K562 (cell line): Measurements from ENCODE around the gene ISM1. TPM values are rescaled to one million over a fixed set of nuclear protein-coding genes. Genes with fewer than 3 reads are reported as not detected.

Experiments
- ATAC-seq: fragments of 200-7000 bp; cut with Tn5 transposase; 3 replicates; pipeline ENCODE4 v1.9.1; 2020; ENCODE audit warnings: moderate library complexity
- BruUV-seq: library from RNA; stranded (reverse); fragments of 400-500 nt; replicated peaks from 2 replicates; lab custom pipeline; 2021; lab: Mats Ljungman, UMichigan
- CTCF ChIA-PET: fragments of 300-600 bp; formaldehyde crosslinking; extraction: SDS; loops from one replicate; lab custom pipeline; 2021; ENCODE audit warnings: low intra/inter-chr PET ratio; lab: Yijun Ruan, JAX
- POLR2A ChIA-PET: fragments of 300-600, 350-650 bp; sonication (Branson Sonifier 250); formaldehyde crosslinking; extraction: SDS; loops from one replicate; lab custom pipeline; 2021; ENCODE audit warnings: antibody characterized with exemption, inconsistent platforms; lab: Yijun Ruan, JAX
- DNase-seq, 4 experiments: peaks; one replicate each; pipeline versions ENCODE4 v3.0.0 to v3.0.0-alpha.2; 2011 to 2018; ENCODE audit warnings: low spot score in 3 of 4, mixed read lengths in 3 of 4; ENCODE audit errors: extremely low read depth in 1 of 4
- FAIRE-seq: peaks from 2 replicates; lab custom pipeline; 2011; peaks lifted over from hg19 to GRCh38; lab: Jason Lieb, UNC
- H2AFZ ChIP-seq: 2 replicates; pipeline ENCODE4 v1.6.0; 2011; ENCODE audit warnings: low read depth, low read length, control low read depth, inconsistent platforms
- H3K27ac ChIP-seq: fragments of 200-600 bp; 3 replicates; pipeline ENCODE4 v1.8.0; 2011; ENCODE audit warnings: low read depth, mild to moderate bottlenecking, control low read depth, inconsistent platforms, low read length, moderate library complexity, mixed read lengths; ENCODE audit errors: extremely low read depth
- H3K27me3 ChIP-seq, 2 experiments: fragments of 300-600 bp in 1 of 2; 2 replicates in 1 of 2; 3 replicates in 1 of 2; pipeline versions ENCODE4 v1.6.0 to v1.8.0; 2011; ENCODE audit warnings: inconsistent platforms in 2 of 2, low read length in 2 of 2, mild to moderate bottlenecking in 1 of 2, mixed read lengths in 1 of 2, moderate library complexity in 1 of 2; ENCODE audit not compliant: control insufficient read depth in 2 of 2, insufficient read depth in 2 of 2
- H3K36me3 ChIP-seq: fragments of 300-600 bp; 3 replicates; pipeline ENCODE4 v1.8.0; 2011; ENCODE audit warnings: mild to moderate bottlenecking, low read length, inconsistent platforms; ENCODE audit not compliant: control insufficient read depth, insufficient read depth
- H3K4me1 ChIP-seq, 2 experiments: fragments of 200-600 bp in 1 of 2; replicated peaks in 1 of 2; 2 replicates in 1 of 2; 3 replicates in 1 of 2; pipeline versions ENCODE4 v1.5.1 to v1.8.0; 2011; ENCODE audit warnings: inconsistent platforms in 2 of 2, low read length in 2 of 2, mild to moderate bottlenecking in 1 of 2, mixed read lengths in 1 of 2, moderate library complexity in 1 of 2; ENCODE audit not compliant: control insufficient read depth in 2 of 2, insufficient read depth in 2 of 2
- H3K4me2 ChIP-seq: 2 replicates; pipeline ENCODE4 v1.6.1; 2011; ENCODE audit warnings: low read length, control low read depth, inconsistent platforms, mixed read lengths; ENCODE audit not compliant: insufficient read depth
- H3K4me3 ChIP-seq: fragments of 200-600 bp; sonication (generic), shearing (Covaris generic); 2 replicates; pipeline ENCODE4 v1.5.1; 2016; ENCODE audit warnings: control low read depth, inconsistent platforms
- H3K79me2 ChIP-seq: fragments of 200-600 bp; 3 replicates; pipeline ENCODE4 v1.8.0; 2011; ENCODE audit warnings: low read length, inconsistent platforms; ENCODE audit not compliant: control insufficient read depth, insufficient read depth
- H3K9ac ChIP-seq, 2 experiments: 2 replicates each; pipeline versions ENCODE4 v1.6.0 to v1.6.1; 2011; ENCODE audit warnings: low read depth in 2 of 2, low read length in 2 of 2, control low read depth in 1 of 2, inconsistent platforms in 1 of 2, mild to moderate bottlenecking in 1 of 2, mixed read lengths in 1 of 2; ENCODE audit not compliant: insufficient read depth in 1 of 2
- H3K9me1 ChIP-seq: one replicate; pipeline ENCODE4 v1.6.0; 2011; ENCODE audit warnings: inconsistent platforms, mild to moderate bottlenecking, low read length, moderate library complexity; ENCODE audit not compliant: control insufficient read depth, insufficient read depth
- H3K9me3 ChIP-seq: replicated peaks from 2 replicates; pipeline ENCODE4 v1.5.1; 2011; ENCODE audit warnings: low read depth, low read length, inconsistent platforms; ENCODE audit not compliant: control insufficient read depth, insufficient read depth
- H4K20me1 ChIP-seq: replicated peaks from 2 replicates; pipeline ENCODE4 v1.6.1; 2011; ENCODE audit warnings: low read length, inconsistent platforms, mixed read lengths; ENCODE audit not compliant: control insufficient read depth, insufficient read depth
- CAMTA2 ChIP-seq: fragments of 250-450 bp; sonication (Bioruptor Pico); conservative IDR thresholded peaks from 2 replicates; pipeline ENCODE4 v1.5.1; 2022
- CSDE1 ChIP-seq, 2 experiments: fragments of 450-650 bp; IDR thresholded peaks; 2 replicates each; pipeline ENCODE4 v1.6.1; 2016; ENCODE audit warnings: mild to moderate bottlenecking in 1 of 2
- KAT2B ChIP-seq: IDR thresholded peaks from one replicate; pipeline ENCODE4 v1.6.1; 2012; ENCODE audit warnings: low read depth, mild to moderate bottlenecking, control low read depth, inconsistent platforms, low read length, moderate library complexity
- LEF1 ChIP-seq: fragments of 450-650 bp; IDR thresholded peaks from 2 replicates; pipeline ENCODE4 v1.6.1; 2016; ENCODE audit warnings: mild to moderate bottlenecking
- NR2C1 ChIP-seq, 2 experiments: fragments of 450-650 bp; IDR thresholded peaks; 2 replicates each; pipeline ENCODE4 v1.6.1; 2017; ENCODE audit warnings: mild to moderate bottlenecking in 2 of 2, antibody characterized with exemption in 1 of 2, inconsistent platforms in 1 of 2, missing compliant biosample characterization in 1 of 2, missing genetic modification characterization in 1 of 2
- PYGO2 ChIP-seq: fragments of 450-650 bp; IDR thresholded peaks from 2 replicates; pipeline ENCODE4 v1.6.1; 2016; ENCODE audit warnings: mild to moderate bottlenecking, missing genetic modification characterization, moderate library complexity, missing compliant biosample characterization
- RBM14 ChIP-seq: fragments of 200-400 bp; formaldehyde crosslinking; IDR thresholded peaks from 2 replicates; pipeline ENCODE4 v1.6.1; 2018; ENCODE audit warnings: low read depth, mild to moderate bottlenecking, low read length, moderate library complexity, borderline replicate concordance; ENCODE audit not compliant: insufficient read depth
- SP1 ChIP-seq: sonication (generic); formaldehyde crosslinking; IDR thresholded peaks from 2 replicates; pipeline ENCODE4 v1.8.1; 2022; ENCODE audit warnings: mild to moderate bottlenecking, missing genetic modification reagents
- SRSF3 ChIP-seq: fragments of 200-400 bp; formaldehyde crosslinking; IDR thresholded peaks from 2 replicates; pipeline ENCODE4 v1.6.1; 2016; ENCODE audit warnings: mild to moderate bottlenecking, low read length, moderate library complexity; ENCODE audit not compliant: insufficient read depth
- TCF7 ChIP-seq: sonication (generic); IDR thresholded peaks from 2 replicates; pipeline ENCODE4 v1.6.1; 2016; ENCODE audit warnings: antibody characterized with exemption, borderline replicate concordance
- ZBTB7A ChIP-seq: IDR thresholded peaks from 2 replicates; pipeline ENCODE4 v1.6.1; 2011; ENCODE audit warnings: low read depth, mild to moderate bottlenecking, low read length, moderate library complexity, borderline replicate concordance; ENCODE audit not compliant: control insufficient read depth
- ZKSCAN1 ChIP-seq: fragments of 150-350 bp; IDR thresholded peaks from 2 replicates; pipeline ENCODE4 v1.6.1; 2016; ENCODE audit warnings: low read depth, low read length
- ZNF584 ChIP-seq: fragments of 200-800 bp; sonication (Bioruptor generic); IDR thresholded peaks from 2 replicates; pipeline ENCODE4 v1.6.1; 2016; ENCODE audit warnings: low read depth, mild to moderate bottlenecking, missing genetic modification characterization, missing compliant biosample characterization
- WGBS: fragments of 100-300 bp; shearing (Covaris generic); methylation state at CpG from one replicate; pipeline ENCODE4 v1.1.6; 2016; ENCODE audit warnings: low coverage, mixed read lengths; ENCODE audit not compliant: insufficient coverage; ENCODE audit errors: missing lambda C conversion rate; 5-methylcytosine and 5-hydroxymethylcytosine counted together
- in situ Hi-C: fragments of 300-500 bp; cut with MboI; formaldehyde crosslinking; loops from 4 replicates; pipeline ENCODE4 v1.15.0; 2018; ENCODE audit warnings: inconsistent platforms, mixed read lengths
- intact Hi-C: fragments of 100-400 bp; cut with micrococcal nuclease; formaldehyde crosslinking; loops from 2 replicates; pipeline ENCODE4 v1.14.2; 2022
- polyA plus RNA-seq, 8 experiments: library from polyadenylated mRNA; depleted of rRNA in 4 of 8; stranded (reverse) in 5 of 8; unstranded in 3 of 8; fragments of >200 nt; fragmentation: Nextera tagmentation in 2 of 8; fragmentation: Illumina TruSeq in 1 of 8; extraction: Ambion mirVana in 2 of 8; extraction: Trizol in 1 of 8; gene quantifications; 2 replicates each; pipeline versions ENCODE4 v1.2.1 to v1.2.3, GENCODE V29; 2011 to 2014; ENCODE audit warnings: inconsistent platforms in 1 of 8, missing spikeins in 1 of 8
- total RNA-seq, 7 experiments: library from RNA; depleted of rRNA in 6 of 7; stranded (reverse); fragments of >200 nt in 6 of 7; fragmentation: Illumina TruSeq in 2 of 7; extraction: Trizol in 2 of 7; gene quantifications; 2 replicates each; pipeline versions ENCODE4 v1.2.1 to v1.2.3, GENCODE V29; 2011 to 2021; ENCODE audit warnings: low replicate concordance in 1 of 7

Gene ISM1
- total and polyA plus RNA-seq, 9 of the 15 experiments (the other 6 are each of a cell fraction or from before 2014, with no cell fraction given), result not detected

- Histone ChIP-seq H3K27me3 (peaks cover 0 to 10% of the 10 kb centered on the region in 2 experiments; a peak in 2 of 5 replicates), H2AFZ (no peak overlapping the region), H3K36me3 (no peaks in the 10 kb centered on the region), H3K9me1 (no peaks in the 10 kb centered on the region), H4K20me1 (no peaks in the 10 kb centered on the region), H3K79me2 (no peaks in the 10 kb centered on the region), H3K9ac (no peak overlapping the region)
- POLR2A ChIA-PET, result no interaction called here
- CTCF ChIA-PET, result no interaction called here
- WGBS, result 2% methylated on average over 6 of the region's 6 CpGs
- DNase-seq (no peak), ATAC-seq (no peak)
- intact Hi-C loops, result no loop called here
- TF ChIP-seq ZBTB7A, result no peak
- no peak for TF ChIP-seq ZKSCAN1
- no peak for TF ChIP-seq SP1
- no peak for TF ChIP-seq ZNF584 (CRISPR knock-in tag)
- TF ChIP-seq PYGO2 (tag), result no peak
- no peak for TF ChIP-seq CAMTA2 (CRISPR knock-in tag)
- no peak for TF ChIP-seq LEF1
- TF ChIP-seq CSDE1 (IDR thresholded peaks at IDR 0.05), result no peak
- no peak for TF ChIP-seq KAT2B
- no peak for TF ChIP-seq SRSF3
- no peak for TF ChIP-seq TCF7
- no peak for TF ChIP-seq NR2C1 (IDR thresholded peaks at IDR 0.05)
- TF ChIP-seq NR2C1 (tag; IDR thresholded peaks at IDR 0.05), result no peak
- no peak for TF ChIP-seq RBM14
- TF ChIP-seq, all 486 proteins: peak for 0
- FAIRE-seq, result no peak
- Histone ChIP-seq H3K9me3 (no peaks in the 10 kb centered on the region), H3K4me3 (no peak overlapping the region), H3K4me1 (no peaks in the 10 kb centered on the region), H3K27ac (no peak overlapping the region), H3K4me2 (no peak overlapping the region)
- in situ Hi-C loops, result no loop called here
- no TSS peak for BruUV-seq
Observed at GRCh38 chr20:13289031-13289430, 68.0 kb downstream of the ISM1 start.
